HepG2 (cell line): Measurements from ENCODE around the gene PRDX6. TPM values are rescaled to one million over a fixed set of nuclear protein-coding genes. Genes with fewer than 3 reads are reported as not detected.

Experiments
- CBFB ChIP-seq: sonication (generic); formaldehyde crosslinking; IDR thresholded peaks from 2 replicates; pipeline ENCODE4 v1.4.0; 2020; ENCODE audit warnings: missing genetic modification reagents
- HOXA3 ChIP-seq: sonication (generic); formaldehyde crosslinking; IDR thresholded peaks from 2 replicates; pipeline ENCODE4 v1.5.0; 2020; ENCODE audit warnings: missing genetic modification reagents
- KLF12 ChIP-seq: sonication (generic); formaldehyde crosslinking; IDR thresholded peaks from 2 replicates; pipeline ENCODE4 v1.4.0; 2020; ENCODE audit warnings: missing genetic modification reagents, borderline replicate concordance
- MAFF ChIP-seq: IDR thresholded peaks from 2 replicates; pipeline ENCODE4 v1.6.1; 2011; ENCODE audit warnings: low read depth, low read length, improper control_type of control experiment
- MED13 ChIP-seq: sonication (generic); formaldehyde crosslinking; IDR thresholded peaks from 2 replicates; pipeline ENCODE4 v1.5.0; 2020; ENCODE audit warnings: missing genetic modification reagents
- NFE2 ChIP-seq: sonication (generic); formaldehyde crosslinking; IDR thresholded peaks from 2 replicates; pipeline ENCODE4 v1.4.0; 2020; ENCODE audit warnings: missing genetic modification reagents
- NFKB2 ChIP-seq: sonication (generic); formaldehyde crosslinking; IDR thresholded peaks from 2 replicates; pipeline ENCODE4 v1.4.0; 2020; ENCODE audit warnings: missing genetic modification reagents, borderline replicate concordance
- PHB2 ChIP-seq: fragments of 450-650 bp; IDR thresholded peaks from 2 replicates; pipeline ENCODE4 v1.6.1; 2018; ENCODE audit not compliant: partially characterized antibody
- PPARG ChIP-seq: conservative IDR thresholded peaks from 2 replicates; pipeline ENCODE4 v1.6.1; 2016; ENCODE audit warnings: missing biosample characterization, missing genetic modification reagents
- REXO4 ChIP-seq: sonication (generic); formaldehyde crosslinking; IDR thresholded peaks from 2 replicates; pipeline ENCODE4 v1.8.0; 2022; ENCODE audit warnings: missing genetic modification reagents, mild to moderate bottlenecking, borderline replicate concordance
- TFE3 ChIP-seq: IDR thresholded peaks from 2 replicates; pipeline ENCODE4 v1.6.1; 2016
- ZEB1 ChIP-seq: IDR thresholded peaks from 2 replicates; pipeline ENCODE4 v1.6.1; 2012; ENCODE audit warnings: mild to moderate bottlenecking, low read depth, inconsistent platforms; ENCODE audit not compliant: insufficient replicate concordance
- ZNF30 ChIP-seq: sonication (generic); formaldehyde crosslinking; IDR thresholded peaks from 2 replicates; pipeline ENCODE4 v1.5.0; 2020; ENCODE audit warnings: mild to moderate bottlenecking, missing genetic modification reagents
- ZNF33B ChIP-seq: sonication (generic); formaldehyde crosslinking; IDR thresholded peaks from 2 replicates; pipeline ENCODE4 v1.5.1; 2020; ENCODE audit warnings: mild to moderate bottlenecking, missing genetic modification reagents
- ZNF589 ChIP-seq: sonication (generic); formaldehyde crosslinking; conservative IDR thresholded peaks from 2 replicates; pipeline ENCODE4 v1.8.0; 2022; ENCODE audit warnings: mild to moderate bottlenecking, moderate library complexity, missing genetic modification reagents
- ZNF615 ChIP-seq: sonication (generic); formaldehyde crosslinking; IDR thresholded peaks from 2 replicates; pipeline ENCODE4 v1.5.0; 2020; ENCODE audit warnings: mild to moderate bottlenecking, missing genetic modification reagents, borderline replicate concordance
- ZNF772 ChIP-seq: sonication (generic); formaldehyde crosslinking; IDR thresholded peaks from 2 replicates; pipeline ENCODE4 v1.5.0; 2020; ENCODE audit warnings: mild to moderate bottlenecking, missing genetic modification reagents
- polyA plus RNA-seq, 8 experiments: library from polyadenylated mRNA; depleted of rRNA in 3 of 8; stranded (reverse) in 7 of 8; unstranded in 1 of 8; fragments of >200 nt; fragmentation: Illumina TruSeq in 4 of 8; extraction: Trizol in 4 of 8; gene quantifications; 2 replicates each; pipeline versions ENCODE4 v1.2.1 to v1.2.3, GENCODE V29; 2011 to 2016; ENCODE audit warnings: low read depth in 4 of 8, missing spikeins in 1 of 8, mixed read lengths in 1 of 8; ENCODE audit not compliant: insufficient read depth in 1 of 8
- total RNA-seq, 5 experiments: library from RNA; depleted of rRNA; stranded (reverse); fragments of >200 nt; fragmentation: Illumina TruSeq; extraction: Trizol; gene quantifications; 2 replicates each; pipeline ENCODE4 v1.2.3, GENCODE V29; 2016; ENCODE audit warnings: low read depth in 1 of 5
- TF ChIP-seq, protein P1 (sequence below): sonication (generic); formaldehyde crosslinking; IDR thresholded peaks from 2 replicates; pipeline ENCODE4 v1.8.0; 2022; ENCODE audit warnings: mild to moderate bottlenecking, missing genetic modification reagents, moderate library complexity
- TF ChIP-seq, protein P2 (sequence below): sonication (generic); formaldehyde crosslinking; IDR thresholded peaks from 2 replicates; pipeline ENCODE4 v1.8.0; 2022; ENCODE audit warnings: mild to moderate bottlenecking, missing genetic modification reagents
- TF ChIP-seq, protein P3 (sequence below): IDR thresholded peaks from 2 replicates; pipeline ENCODE4 v1.6.1; 2016; ENCODE audit warnings: missing genetic modification reagents, missing compliant biosample characterization
- TF ChIP-seq, protein P4 (sequence below): sonication (generic); formaldehyde crosslinking; IDR thresholded peaks from 2 replicates; pipeline ENCODE4 v1.4.0; 2020; ENCODE audit warnings: mild to moderate bottlenecking, missing genetic modification reagents

PRDX6 gene
- total and polyA plus RNA-seq, 2 of the 13 experiments (the other 11 are each of a cell fraction or from before 2014, with no cell fraction given), result 224 to 309 TPM

DNA sequence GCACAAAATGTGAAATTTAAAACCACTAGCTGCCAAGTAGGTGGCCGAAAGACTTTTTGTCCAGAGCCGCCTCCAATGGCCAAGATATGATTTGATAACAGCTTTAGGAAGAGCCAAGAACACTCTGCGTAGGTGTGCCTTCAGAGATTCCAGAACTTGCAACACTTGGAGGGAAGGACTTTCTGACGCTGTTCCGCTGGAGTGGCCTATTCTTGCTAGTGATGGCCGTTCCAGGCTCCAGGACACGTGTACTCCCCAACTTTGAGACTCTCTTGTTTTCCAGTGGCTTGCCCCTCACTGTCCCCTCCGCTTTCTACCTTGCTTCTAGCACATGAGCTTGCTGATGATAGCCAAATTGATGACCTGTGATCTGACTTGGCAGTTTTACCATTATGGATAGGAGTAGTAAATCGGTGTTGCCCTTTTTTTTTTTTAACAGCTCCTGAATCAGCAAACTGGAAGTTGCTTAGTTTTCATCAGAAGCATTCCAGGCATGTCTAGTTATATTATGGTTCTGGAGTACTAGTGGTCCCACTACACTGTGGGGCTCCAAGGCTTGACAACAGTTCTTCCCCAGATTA, 1.0 kb downstream of the PRDX6 start (continued):
- TF ChIP-seq ZNF33B (CRISPR knock-in tag), result no peak
- peak; percentile 28; the same call in 1 of the 2 replicates for TF ChIP-seq TFE3
- no peak for TF ChIP-seq KLF12
- no peak for TF ChIP-seq ZEB1
- no peak for TF ChIP-seq CBFB
- TF ChIP-seq MED13 (CRISPR knock-in tag), result no peak
- TF ChIP-seq, protein P1, sequence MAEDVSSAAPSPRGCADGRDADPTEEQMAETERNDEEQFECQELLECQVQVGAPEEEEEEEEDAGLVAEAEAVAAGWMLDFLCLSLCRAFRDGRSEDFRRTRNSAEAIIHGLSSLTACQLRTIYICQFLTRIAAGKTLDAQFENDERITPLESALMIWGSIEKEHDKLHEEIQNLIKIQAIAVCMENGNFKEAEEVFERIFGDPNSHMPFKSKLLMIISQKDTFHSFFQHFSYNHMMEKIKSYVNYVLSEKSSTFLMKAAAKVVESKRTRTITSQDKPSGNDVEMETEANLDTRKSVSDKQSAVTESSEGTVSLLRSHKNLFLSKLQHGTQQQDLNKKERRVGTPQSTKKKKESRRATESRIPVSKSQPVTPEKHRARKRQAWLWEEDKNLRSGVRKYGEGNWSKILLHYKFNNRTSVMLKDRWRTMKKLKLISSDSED (CRISPR knock-in tag), result no peak
- TF ChIP-seq, protein P2, sequence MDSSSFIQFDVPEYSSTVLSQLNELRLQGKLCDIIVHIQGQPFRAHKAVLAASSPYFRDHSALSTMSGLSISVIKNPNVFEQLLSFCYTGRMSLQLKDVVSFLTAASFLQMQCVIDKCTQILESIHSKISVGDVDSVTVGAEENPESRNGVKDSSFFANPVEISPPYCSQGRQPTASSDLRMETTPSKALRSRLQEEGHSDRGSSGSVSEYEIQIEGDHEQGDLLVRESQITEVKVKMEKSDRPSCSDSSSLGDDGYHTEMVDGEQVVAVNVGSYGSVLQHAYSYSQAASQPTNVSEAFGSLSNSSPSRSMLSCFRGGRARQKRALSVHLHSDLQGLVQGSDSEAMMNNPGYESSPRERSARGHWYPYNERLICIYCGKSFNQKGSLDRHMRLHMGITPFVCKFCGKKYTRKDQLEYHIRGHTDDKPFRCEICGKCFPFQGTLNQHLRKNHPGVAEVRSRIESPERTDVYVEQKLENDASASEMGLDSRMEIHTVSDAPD (CRISPR knock-in tag), result no peak
- TF ChIP-seq, protein P3, sequence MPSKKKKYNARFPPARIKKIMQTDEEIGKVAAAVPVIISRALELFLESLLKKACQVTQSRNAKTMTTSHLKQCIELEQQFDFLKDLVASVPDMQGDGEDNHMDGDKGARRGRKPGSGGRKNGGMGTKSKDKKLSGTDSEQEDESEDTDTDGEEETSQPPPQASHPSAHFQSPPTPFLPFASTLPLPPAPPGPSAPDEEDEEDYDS, result no peak
- TF ChIP-seq NFKB2 (CRISPR knock-in tag), result no peak
- TF ChIP-seq ZNF30, result no peak
- no peak for TF ChIP-seq REXO4 (CRISPR knock-in tag)
- TF ChIP-seq, protein P4, sequence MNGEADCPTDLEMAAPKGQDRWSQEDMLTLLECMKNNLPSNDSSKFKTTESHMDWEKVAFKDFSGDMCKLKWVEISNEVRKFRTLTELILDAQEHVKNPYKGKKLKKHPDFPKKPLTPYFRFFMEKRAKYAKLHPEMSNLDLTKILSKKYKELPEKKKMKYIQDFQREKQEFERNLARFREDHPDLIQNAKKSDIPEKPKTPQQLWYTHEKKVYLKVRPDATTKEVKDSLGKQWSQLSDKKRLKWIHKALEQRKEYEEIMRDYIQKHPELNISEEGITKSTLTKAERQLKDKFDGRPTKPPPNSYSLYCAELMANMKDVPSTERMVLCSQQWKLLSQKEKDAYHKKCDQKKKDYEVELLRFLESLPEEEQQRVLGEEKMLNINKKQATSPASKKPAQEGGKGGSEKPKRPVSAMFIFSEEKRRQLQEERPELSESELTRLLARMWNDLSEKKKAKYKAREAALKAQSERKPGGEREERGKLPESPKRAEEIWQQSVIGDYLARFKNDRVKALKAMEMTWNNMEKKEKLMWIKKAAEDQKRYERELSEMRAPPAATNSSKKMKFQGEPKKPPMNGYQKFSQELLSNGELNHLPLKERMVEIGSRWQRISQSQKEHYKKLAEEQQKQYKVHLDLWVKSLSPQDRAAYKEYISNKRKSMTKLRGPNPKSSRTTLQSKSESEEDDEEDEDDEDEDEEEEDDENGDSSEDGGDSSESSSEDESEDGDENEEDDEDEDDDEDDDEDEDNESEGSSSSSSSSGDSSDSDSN (CRISPR knock-in tag), result no peak
- no peak for TF ChIP-seq ZNF615 (CRISPR knock-in tag)
- no peak for TF ChIP-seq NFE2
- peak; percentile 62 for TF ChIP-seq MAFF
- TF ChIP-seq ZNF589 (CRISPR knock-in tag), result no peak
- TF ChIP-seq HOXA3 (CRISPR knock-in tag), result no peak
- no peak for TF ChIP-seq PPARG (CRISPR knock-in tag)
- TF ChIP-seq PHB2, result no peak
- TF ChIP-seq ZNF772 (CRISPR knock-in tag), result no peak
